Keratinocyte (primary cell): ENCODE results near the gene ERBB4. TPM values are rescaled to one million over a fixed set of nuclear protein-coding genes. Genes with fewer than 3 reads are reported as not detected.
"Not testable (repeated sequence)": the region's sequence is repeated elsewhere in the genome, so short reads cannot be mapped to it uniquely, and the experiment has no call there.

Experiments
- DNase-seq: peaks from one replicate; pipeline ENCODE4 v3.0.0-alpha.2; 2011; ENCODE audit warnings: low read depth, missing footprints, low spot score
- FAIRE-seq: peaks from 2 replicates; lab custom pipeline; 2011; peaks lifted over from hg19 to GRCh38; lab: Jason Lieb, UNC
- H2AFZ ChIP-seq: 2 replicates; pipeline ENCODE4 v1.6.0; 2012; ENCODE audit warnings: low read length, control low read depth, inconsistent platforms; ENCODE audit not compliant: control insufficient read depth
- H3K27ac ChIP-seq: 2 replicates; pipeline ENCODE4 v1.5.1; 2011; ENCODE audit warnings: low read length; ENCODE audit not compliant: control insufficient read depth, insufficient read depth
- H3K27me3 ChIP-seq: 3 replicates; pipeline ENCODE4 v1.6.0; 2011; ENCODE audit warnings: low read length; ENCODE audit not compliant: control insufficient read depth, insufficient read depth; ENCODE audit errors: extremely low read depth
- H3K36me3 ChIP-seq, 2 experiments: 2 replicates in 1 of 2; 3 replicates in 1 of 2; pipeline ENCODE4 v1.5.1; 2011; ENCODE audit warnings: low read length in 2 of 2, mild to moderate bottlenecking in 1 of 2; ENCODE audit not compliant: control insufficient read depth in 2 of 2, insufficient read depth in 2 of 2; ENCODE audit errors: extremely low read depth in 1 of 2
- H3K4me1 ChIP-seq: 3 replicates; pipeline ENCODE4 v1.5.1; 2011; ENCODE audit warnings: low read length; ENCODE audit not compliant: control insufficient read depth, insufficient read depth; ENCODE audit errors: extremely low read depth
- H3K4me2 ChIP-seq: 3 replicates; pipeline ENCODE4 v1.6.0; 2011; ENCODE audit warnings: low read depth, low read length; ENCODE audit not compliant: control insufficient read depth, insufficient read depth; ENCODE audit errors: extremely low read depth
- H3K4me3 ChIP-seq, 3 experiments: fragments of 200-600 bp in 1 of 3; sonication (generic) in 1 of 3; 2 replicates in 2 of 3; 3 replicates in 1 of 3; pipeline ENCODE4 v1.5.1; 2011 to 2016; ENCODE audit warnings: low read length in 3 of 3, mild to moderate bottlenecking in 3 of 3, control low read depth in 2 of 3, inconsistent platforms in 1 of 3, low read depth in 1 of 3, mixed read lengths in 1 of 3, mixed run types in 1 of 3, moderate library complexity in 1 of 3; ENCODE audit not compliant: control insufficient read depth in 2 of 3, insufficient read depth in 2 of 3; ENCODE audit errors: extremely low read depth in 1 of 3
- H3K79me2 ChIP-seq: 2 replicates; pipeline ENCODE4 v1.6.0; 2012; ENCODE audit warnings: low read length; ENCODE audit not compliant: control insufficient read depth, insufficient read depth
- H3K9ac ChIP-seq: 3 replicates; pipeline ENCODE4 v1.6.0; 2011; ENCODE audit warnings: low read length; ENCODE audit not compliant: control insufficient read depth, insufficient read depth; ENCODE audit errors: extremely low read depth
- H3K9me1 ChIP-seq: 3 replicates; pipeline ENCODE4 v1.6.0; 2011; ENCODE audit warnings: low read length; ENCODE audit not compliant: control insufficient read depth, insufficient read depth; ENCODE audit errors: extremely low read depth
- H3K9me3 ChIP-seq: 2 replicates; pipeline ENCODE4 v1.5.1; 2012; ENCODE audit warnings: low read depth, low read length; ENCODE audit not compliant: control insufficient read depth
- H4K20me1 ChIP-seq: 3 replicates; pipeline ENCODE4 v1.6.0; 2011; ENCODE audit warnings: low read length; ENCODE audit not compliant: control insufficient read depth, insufficient read depth; ENCODE audit errors: extremely low read depth
- EZH2 ChIP-seq: IDR thresholded peaks from one replicate; pipeline ENCODE4 v1.6.1; 2012; ENCODE audit warnings: inconsistent platforms, mild to moderate bottlenecking, low read length, moderate library complexity
- dilution Hi-C: fragments of 300-500 bp; cut with MboI; formaldehyde crosslinking; loops from one replicate; pipeline ENCODE4 v1.7.0; 2020; ENCODE audit warnings: low sequenced_read_pairs; ENCODE audit not compliant: extremely low pct_ligation_motif_present
- polyA plus RNA-seq, 5 experiments: library from polyadenylated mRNA; depleted of rRNA in 3 of 5; stranded (reverse) in 3 of 5; stranded (forward) in 1 of 5; unstranded in 1 of 5; fragments of >200 nt; gene quantifications; 1 replicate in 1 of 5; 2 replicates in 3 of 5; 3 replicates in 1 of 5; pipeline versions ENCODE4 v1.2.1 to v1.2.3, GENCODE V29; 2011 to 2012; ENCODE audit warnings: missing spikeins in 2 of 5, low read depth in 1 of 5, low replicate concordance in 1 of 5
- TF ChIP-seq, protein P1 (sequence below), 3 experiments: IDR thresholded peaks in 1 of 3; conservative IDR thresholded peaks in 1 of 3; optimal IDR thresholded peaks in 1 of 3; 2 replicates in 2 of 3; 3 replicates in 1 of 3; pipeline versions ENCODE3 to v1.5.1; 2011; ENCODE audit warnings: low read length in 3 of 3, mild to moderate bottlenecking in 3 of 3, moderate library complexity in 2 of 3, control low read depth in 1 of 3, inconsistent platforms in 1 of 3; ENCODE audit not compliant: insufficient read depth in 2 of 3; ENCODE audit errors: extremely low read depth in 1 of 3

ERBB4 gene
- polyA plus RNA-seq, 1 donor (not counting 4 experiments of a cell fraction or from before 2014, with no cell fraction given) = 0.01 TPM

- Histone ChIP-seq H3K4me1 (no peaks in the 10 kb centered on the region), H2AFZ (peak overlapping the region; percentile 27), H4K20me1 (no peaks in the 10 kb centered on the region), H3K27ac (no peak overlapping the region), H3K9ac (no peak overlapping the region), H3K9me3 (no peaks in the 10 kb centered on the region), H3K79me2 (no peaks in the 10 kb centered on the region), H3K27me3 (no peaks in the 10 kb centered on the region), H3K4me3 (no peak overlapping the region), H3K36me3 (no peaks in the 10 kb centered on the region), H3K9me1 (no peaks in the 10 kb centered on the region), H3K4me2 (no peak overlapping the region)
- dilution Hi-C loops = no loop called here
- DNase-seq (no peak), FAIRE-seq (no peak)
- no peak for TF ChIP-seq EZH2
- TF ChIP-seq, protein P1, sequence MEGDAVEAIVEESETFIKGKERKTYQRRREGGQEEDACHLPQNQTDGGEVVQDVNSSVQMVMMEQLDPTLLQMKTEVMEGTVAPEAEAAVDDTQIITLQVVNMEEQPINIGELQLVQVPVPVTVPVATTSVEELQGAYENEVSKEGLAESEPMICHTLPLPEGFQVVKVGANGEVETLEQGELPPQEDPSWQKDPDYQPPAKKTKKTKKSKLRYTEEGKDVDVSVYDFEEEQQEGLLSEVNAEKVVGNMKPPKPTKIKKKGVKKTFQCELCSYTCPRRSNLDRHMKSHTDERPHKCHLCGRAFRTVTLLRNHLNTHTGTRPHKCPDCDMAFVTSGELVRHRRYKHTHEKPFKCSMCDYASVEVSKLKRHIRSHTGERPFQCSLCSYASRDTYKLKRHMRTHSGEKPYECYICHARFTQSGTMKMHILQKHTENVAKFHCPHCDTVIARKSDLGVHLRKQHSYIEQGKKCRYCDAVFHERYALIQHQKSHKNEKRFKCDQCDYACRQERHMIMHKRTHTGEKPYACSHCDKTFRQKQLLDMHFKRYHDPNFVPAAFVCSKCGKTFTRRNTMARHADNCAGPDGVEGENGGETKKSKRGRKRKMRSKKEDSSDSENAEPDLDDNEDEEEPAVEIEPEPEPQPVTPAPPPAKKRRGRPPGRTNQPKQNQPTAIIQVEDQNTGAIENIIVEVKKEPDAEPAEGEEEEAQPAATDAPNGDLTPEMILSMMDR (optimal IDR thresholded peaks at IDR 0.05 in 1 of 3, IDR thresholded peaks at IDR 0.05 in 1 of 3, conservative IDR thresholded peaks at IDR 0.05 in 1 of 3; ENCODE audit: extremely low read depth in 1 of 3, insufficient read depth in 2 of 3, low read length in 3 of 3) = no peak
These were observed 525.0 kb downstream of the ERBB4 start for GRCh38 chr2:212013626-212014025.

DNA sequence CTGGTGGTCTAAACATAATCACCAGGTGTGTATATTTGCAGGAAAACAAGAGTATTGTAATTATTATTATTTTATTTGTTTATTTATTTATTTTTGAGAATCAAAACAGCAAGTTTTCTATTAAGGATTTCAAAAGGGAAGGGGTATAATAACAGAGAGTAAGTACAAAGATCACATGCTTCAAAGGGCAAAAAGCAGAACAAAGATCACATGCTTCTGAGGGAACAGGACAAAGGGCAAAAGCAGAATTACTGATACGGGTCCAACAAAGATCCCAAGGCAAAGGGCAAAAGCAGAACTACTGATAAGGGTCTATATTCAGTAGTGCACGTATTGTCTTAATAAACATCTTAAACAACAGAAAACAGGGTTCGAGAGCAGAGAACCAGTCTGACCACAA lies 528.3 kb downstream of the ERBB4 start:
- H3K9me1 ChIP-seq, H3K9me3 ChIP-seq, H3K4me2 ChIP-seq, H3K27me3 ChIP-seq, H3K27ac ChIP-seq, H3K9ac ChIP-seq, H3K4me3 ChIP-seq, H3K79me2 ChIP-seq, H4K20me1 ChIP-seq, H3K4me1 ChIP-seq, DNase-seq, H2AFZ ChIP-seq, dilution Hi-C loops, FAIRE-seq, H3K36me3 ChIP-seq: not testable (repeated sequence)

DNA sequence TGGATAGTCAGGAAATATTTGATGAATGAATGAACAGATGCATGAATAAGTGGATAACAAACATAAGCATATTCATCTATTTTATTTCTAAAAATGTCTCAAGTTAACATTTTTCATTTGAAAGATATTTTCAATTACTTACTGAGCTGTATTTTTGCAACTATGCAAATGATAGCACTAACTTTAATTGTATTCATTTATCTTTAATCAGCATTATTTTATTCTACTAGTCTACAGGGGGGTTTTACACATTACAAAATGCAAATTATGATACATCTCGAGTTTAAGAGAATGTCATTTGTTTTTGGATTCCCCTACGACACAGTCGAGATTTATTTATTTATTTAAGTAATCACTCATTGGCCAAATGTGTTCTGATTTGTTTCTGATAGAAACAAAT lies 530.6 kb downstream of the ERBB4 start:
- no peak for TF ChIP-seq EZH2
- TF ChIP-seq, protein P1 (optimal IDR thresholded peaks at IDR 0.05 in 1 of 3, IDR thresholded peaks at IDR 0.05 in 1 of 3, conservative IDR thresholded peaks at IDR 0.05 in 1 of 3; ENCODE audit: extremely low read depth in 1 of 3, insufficient read depth in 2 of 3, low read length in 3 of 3) = no peak
- dilution Hi-C loops = no loop called here
- Histone ChIP-seq H3K27me3 (no peaks in the 10 kb centered on the region), H3K36me3 (no peaks in the 10 kb centered on the region), H3K9me1 (no peaks in the 10 kb centered on the region), H3K27ac (no peak overlapping the region), H3K79me2 (no peaks in the 10 kb centered on the region), H3K9ac (no peak overlapping the region), H4K20me1 (no peaks in the 10 kb centered on the region), H2AFZ (no peak overlapping the region), H3K9me3 (no peaks in the 10 kb centered on the region), H3K4me1 (no peaks in the 10 kb centered on the region), H3K4me2 (no peak overlapping the region), H3K4me3 (no peak overlapping the region)
- DNase-seq = no peak
- FAIRE-seq = no peak
